HEK293 (cell line): Measurements from ENCODE around the gene RPRD1B.

Source experiments
- CTCF ChIP-seq: fragments of 450-650 bp; formaldehyde crosslinking; IDR thresholded peaks from 2 replicates; pipeline ENCODE4 v1.5.1; 2016; ENCODE audit warnings: missing biosample characterization, missing genetic modification characterization
- SETDB1 ChIP-seq: IDR thresholded peaks from one replicate; pipeline ENCODE4 v1.6.1; 2017; ENCODE audit warnings: mild to moderate bottlenecking, low read length, moderate library complexity, mixed read lengths; ENCODE audit not compliant: insufficient read length
- ZBTB11 ChIP-seq: fragments of 450-650 bp; formaldehyde crosslinking; conservative IDR thresholded peaks from 2 replicates; pipeline ENCODE4 v1.5.1; 2016; ENCODE audit warnings: low read depth, missing biosample characterization, missing genetic modification characterization
- ZNF707 ChIP-seq: fragments of 450-650 bp; formaldehyde crosslinking; IDR thresholded peaks from 2 replicates; pipeline ENCODE4 v1.5.1; 2016; ENCODE audit warnings: missing biosample characterization, missing genetic modification characterization

- no peak for TF ChIP-seq CTCF (tag by site-specific recombination)
- no peak for TF ChIP-seq ZNF707 (tag by site-specific recombination)
- no peak for TF ChIP-seq ZBTB11
- TF ChIP-seq SETDB1, result no peak
Observed at GRCh38 chr20:38093641-38094077, 60.1 kb downstream of the RPRD1B start.
